Uterus (tissue), 2 donors: Measurements from ENCODE around the gene RGS6.

Source experiments
- CTCF ChIP-seq, 4 experiments: fragments of 200-600 bp in 2 of 4; fragments of 450-650 bp in 2 of 4; sonication (generic) in 2 of 4; IDR thresholded peaks; one replicate each; pipeline ENCODE4 v1.5.1; 2016 to 2019; ENCODE audit warnings: antibody characterized with exemption in 4 of 4, mild to moderate bottlenecking in 2 of 4, moderate library complexity in 1 of 4
- POLR2A ChIP-seq, 2 donors: fragments of 450-650 bp; IDR thresholded peaks; one replicate each; pipeline ENCODE4 v1.6.1; 2016; ENCODE audit warnings: antibody characterized with exemption in 2 of 2, mild to moderate bottlenecking in 1 of 2, moderate library complexity in 1 of 2

DNA sequence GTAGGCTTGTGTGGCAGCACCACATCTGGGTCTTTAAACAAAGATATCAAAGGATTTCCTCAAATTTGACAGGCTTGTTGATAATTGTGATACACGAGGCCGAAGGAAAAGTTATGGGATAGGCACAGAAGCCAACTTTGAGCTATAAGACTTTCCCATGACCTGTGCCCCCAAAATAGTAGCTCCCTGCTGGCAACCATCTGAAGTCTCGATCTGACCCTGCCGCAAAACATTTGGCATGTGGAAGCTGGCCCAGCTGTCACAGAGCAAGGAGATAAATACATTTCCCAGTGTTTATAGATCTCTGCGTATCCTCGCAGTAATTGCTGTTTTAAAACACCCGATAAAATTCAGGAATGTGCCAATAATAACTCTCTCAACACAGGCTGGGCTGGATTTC, 26.4 kb upstream of the RGS6 start:
- no peak for TF ChIP-seq CTCF (IDR thresholded peaks at IDR 0.05)
- TF ChIP-seq POLR2A (IDR thresholded peaks at IDR 0.05), result no peak
